ENCODE data around the gene TNFAIP8L3.

DNA sequence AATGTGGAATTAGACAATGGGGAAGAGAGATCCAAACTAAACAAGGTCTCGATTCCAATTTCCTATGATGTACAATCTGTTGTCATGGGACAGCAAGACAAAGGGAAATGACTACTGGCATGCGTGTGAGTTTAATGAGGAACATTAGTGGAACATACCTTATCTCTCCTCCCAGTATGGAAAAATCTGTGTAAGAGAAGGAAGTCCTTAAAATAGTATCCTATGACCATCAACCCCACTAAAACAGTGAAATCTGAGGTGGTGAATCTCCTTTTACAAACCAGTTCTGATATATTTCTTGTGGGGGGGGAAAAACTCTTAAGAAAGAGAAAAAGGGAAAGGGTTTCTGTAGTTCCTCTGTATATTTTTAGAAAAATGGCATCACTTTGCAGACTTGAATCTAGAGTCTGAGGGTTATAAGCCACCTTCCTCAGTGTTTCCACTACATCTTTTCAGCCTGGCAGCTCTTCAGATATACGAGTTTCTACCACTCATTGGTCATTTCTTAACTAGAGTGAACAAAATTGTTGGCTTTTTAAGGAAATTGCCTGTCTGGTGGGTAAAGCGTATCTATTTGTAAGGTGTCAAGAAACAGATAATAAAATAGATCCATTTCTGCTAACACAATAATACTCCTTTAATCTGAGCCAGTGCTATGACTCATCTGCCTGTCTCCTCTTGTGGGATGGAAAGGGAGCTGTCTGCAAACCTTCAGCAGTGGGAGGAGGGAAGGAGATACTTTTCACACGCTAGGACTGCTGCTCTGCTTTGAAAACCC lies 3.0 kb upstream of the TNFAIP8L3 start:
- TF ChIP-seq EZH2phosphoT487 (IDR thresholded peaks at IDR 0.05; ENCODE audit: low read length) = no peak
- TF ChIP-seq, protein P1, sequence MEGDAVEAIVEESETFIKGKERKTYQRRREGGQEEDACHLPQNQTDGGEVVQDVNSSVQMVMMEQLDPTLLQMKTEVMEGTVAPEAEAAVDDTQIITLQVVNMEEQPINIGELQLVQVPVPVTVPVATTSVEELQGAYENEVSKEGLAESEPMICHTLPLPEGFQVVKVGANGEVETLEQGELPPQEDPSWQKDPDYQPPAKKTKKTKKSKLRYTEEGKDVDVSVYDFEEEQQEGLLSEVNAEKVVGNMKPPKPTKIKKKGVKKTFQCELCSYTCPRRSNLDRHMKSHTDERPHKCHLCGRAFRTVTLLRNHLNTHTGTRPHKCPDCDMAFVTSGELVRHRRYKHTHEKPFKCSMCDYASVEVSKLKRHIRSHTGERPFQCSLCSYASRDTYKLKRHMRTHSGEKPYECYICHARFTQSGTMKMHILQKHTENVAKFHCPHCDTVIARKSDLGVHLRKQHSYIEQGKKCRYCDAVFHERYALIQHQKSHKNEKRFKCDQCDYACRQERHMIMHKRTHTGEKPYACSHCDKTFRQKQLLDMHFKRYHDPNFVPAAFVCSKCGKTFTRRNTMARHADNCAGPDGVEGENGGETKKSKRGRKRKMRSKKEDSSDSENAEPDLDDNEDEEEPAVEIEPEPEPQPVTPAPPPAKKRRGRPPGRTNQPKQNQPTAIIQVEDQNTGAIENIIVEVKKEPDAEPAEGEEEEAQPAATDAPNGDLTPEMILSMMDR (IDR thresholded peaks at IDR 0.05; ENCODE audit: low read length) = no peak

Measured in MM.1S (cell line).